Subcutaneous adipose tissue (tissue), 4 donors: ENCODE data around the gene UPF1. TPM values are rescaled to one million over a fixed set of nuclear protein-coding genes. Genes with fewer than 3 reads are reported as not detected.

ENCODE experiments used
- CTCF ChIP-seq: fragments of 450-650 bp; IDR thresholded peaks from one replicate; pipeline ENCODE4 v1.5.1; 2016; ENCODE audit warnings: low read depth, mild to moderate bottlenecking, control low read depth, antibody characterized with exemption, moderate library complexity
- total RNA-seq, 4 donors: library from RNA; depleted of rRNA; stranded (reverse); fragments of >200 nt; gene quantifications; one replicate each; pipeline ENCODE4 v1.1.0, GENCODE V29; 2016

UPF1 gene
- total RNA-seq, 4 donors from 2014 or later, result 39.8 to 115 (median 68.3) TPM

GRCh38 chr19:18862976-18863842 is 31.4 kb downstream of the UPF1 start:
- TF ChIP-seq CTCF, result no peak

GRCh38 chr19:18863843-18864362 is 32.1 kb downstream of the UPF1 start:
- no peak for TF ChIP-seq CTCF

- no peak for TF ChIP-seq CTCF
Observed at GRCh38 chr19:18865106-18865972, 33.6 kb downstream of the UPF1 start.

GRCh38 chr19:18865973-18866799 is 34.4 kb downstream of the UPF1 start:
- no peak for TF ChIP-seq CTCF

DNA sequence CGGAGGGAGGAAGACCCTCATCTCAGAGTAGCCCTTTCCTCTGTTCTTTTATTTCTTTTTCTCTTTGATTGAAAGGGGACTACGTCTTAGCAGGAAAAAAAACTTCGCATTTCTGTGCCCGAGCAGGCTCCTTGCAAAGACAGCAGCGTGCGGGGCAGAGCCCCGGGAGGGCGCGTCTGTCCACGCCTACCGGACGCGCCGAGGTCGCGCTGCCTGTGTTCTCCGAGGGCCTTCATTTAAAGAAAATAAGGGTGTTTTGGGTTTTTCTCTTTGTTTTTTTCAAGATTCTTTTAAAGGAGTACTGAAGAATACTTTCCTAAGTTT is 35.0 kb downstream of the UPF1 start:
- TF ChIP-seq CTCF, result no peak

- TF ChIP-seq CTCF, result no peak
Observed at GRCh38 chr19:18867199-18867598, 35.4 kb downstream of the UPF1 start.
